Calu3 (cell line): ENCODE measurements around the gene RIMKLA. TPM values are rescaled to one million over a fixed set of nuclear protein-coding genes. Genes with fewer than 3 reads are reported as not detected.

Experiments used
- BruUV-seq: library from RNA; stranded (reverse); fragments of 400-500 nt; replicated peaks from 2 replicates; lab custom pipeline; 2021; lab: Mats Ljungman, UMichigan
- CTCF ChIA-PET: fragments of 300-600 bp; sonication (Branson Sonifier 250); formaldehyde crosslinking; loops from one replicate; lab custom pipeline; 2022; ENCODE audit warnings: antibody characterized with exemption; lab: Charles Lee
- DNase-seq: peaks from one replicate; pipeline ENCODE4 v3.0.0; 2022
- H3K27ac Mint-ChIP-seq: one replicate; pipeline ENCODE4 v1.8.0; 2022; ENCODE audit warnings: mixed read lengths; ENCODE audit not compliant: unreplicated experiment
- H3K27me3 Mint-ChIP-seq: one replicate; pipeline ENCODE4 v1.8.0; 2022; ENCODE audit warnings: mixed read lengths; ENCODE audit not compliant: unreplicated experiment
- H3K36me3 Mint-ChIP-seq: one replicate; pipeline ENCODE4 v1.8.0; 2022; ENCODE audit warnings: mild to moderate bottlenecking, moderate library complexity, mixed read lengths; ENCODE audit not compliant: insufficient read depth, unreplicated experiment
- H3K4me1 Mint-ChIP-seq: one replicate; pipeline ENCODE4 v1.8.0; 2022; ENCODE audit warnings: mild to moderate bottlenecking, low read depth, mixed read lengths; ENCODE audit not compliant: unreplicated experiment
- H3K4me3 Mint-ChIP-seq: one replicate; pipeline ENCODE4 v1.8.0; 2022; ENCODE audit warnings: mild to moderate bottlenecking, low read depth, moderate library complexity, mixed read lengths; ENCODE audit not compliant: unreplicated experiment
- H3K9me3 Mint-ChIP-seq: one replicate; pipeline ENCODE4 v1.8.0; 2022; ENCODE audit warnings: low read depth, mixed read lengths; ENCODE audit not compliant: unreplicated experiment
- CTCF ChIP-seq: fragments of 200-600 bp; IDR thresholded peaks from one replicate; pipeline ENCODE4 v1.8.0; 2022; ENCODE audit warnings: antibody characterized with exemption; ENCODE audit not compliant: unreplicated experiment
- intact Hi-C: fragments of 100-400 bp; cut with micrococcal nuclease; formaldehyde crosslinking; loops from one replicate; pipeline ENCODE4 v1.10.0; 2022; ENCODE audit not compliant: unreplicated experiment
- total RNA-seq: library from RNA; stranded (reverse); gene quantifications from 2 replicates; pipeline ENCODE4 v1.2.3, GENCODE V29; 2022

RIMKLA gene
- total RNA-seq, 1 experiment from 2014 or later = 1.3 TPM

- BruUV-seq = no TSS peak
- intact Hi-C loops = no loop called here
- no peak for DNase-seq
- peaks cover 40% of the 10 kb centered on the region for H3K27me3 Mint-ChIP-seq
- no peak overlapping the region for H3K4me3 Mint-ChIP-seq
- CTCF ChIA-PET = no interaction called here
- no peak overlapping the region for H3K27ac Mint-ChIP-seq
- TF ChIP-seq CTCF = no peak
- H3K36me3 Mint-ChIP-seq = no peaks in the 10 kb centered on the region
- H3K4me1 Mint-ChIP-seq = no peaks in the 10 kb centered on the region
- H3K9me3 Mint-ChIP-seq = no peaks in the 10 kb centered on the region
Observed at GRCh38 chr1:42418516-42418915, 37.9 kb downstream of the RIMKLA start.

GRCh38 chr1:42419126-42419821, 38.7 kb downstream of the RIMKLA start:
- BruUV-seq = no TSS peak
- CTCF ChIA-PET = no interaction called here
- Mint-ChIP-seq H3K4me3 (no peak overlapping the region), H3K27me3 (peaks cover 40% of the 10 kb centered on the region), H3K36me3 (no peaks in the 10 kb centered on the region), H3K9me3 (no peaks in the 10 kb centered on the region), H3K27ac (no peak overlapping the region), H3K4me1 (no peaks in the 10 kb centered on the region)
- TF ChIP-seq CTCF = no peak
- no peak for DNase-seq
- intact Hi-C loops = no loop called here

GRCh38 chr1:42420121-42420520, 39.5 kb downstream of the RIMKLA start:
- no peak overlapping the region for H3K27ac Mint-ChIP-seq
- H3K4me1 Mint-ChIP-seq = no peaks in the 10 kb centered on the region
- intact Hi-C loops = no loop called here
- no peaks in the 10 kb centered on the region for H3K36me3 Mint-ChIP-seq
- CTCF ChIA-PET = no interaction called here
- peaks cover 40% of the 10 kb centered on the region for H3K27me3 Mint-ChIP-seq
- H3K4me3 Mint-ChIP-seq = no peak overlapping the region
- H3K9me3 Mint-ChIP-seq = no peaks in the 10 kb centered on the region
- no TSS peak for BruUV-seq
- no peak for TF ChIP-seq CTCF
- DNase-seq = no peak

GRCh38 chr1:42420911-42421585, 40.5 kb downstream of the RIMKLA start:
- H3K4me1 Mint-ChIP-seq = no peaks in the 10 kb centered on the region
- H3K36me3 Mint-ChIP-seq = no peaks in the 10 kb centered on the region
- H3K4me3 Mint-ChIP-seq = no peak overlapping the region
- H3K27me3 Mint-ChIP-seq = peaks cover 40% of the 10 kb centered on the region
- no peak overlapping the region for H3K27ac Mint-ChIP-seq
- TF ChIP-seq CTCF = no peak
- no peaks in the 10 kb centered on the region for H3K9me3 Mint-ChIP-seq
- intact Hi-C loops = no loop called here
- BruUV-seq = no TSS peak
- no peak for DNase-seq
- CTCF ChIA-PET = no interaction called here
